ENCODE data around the gene TEX12. TPM values are rescaled to one million over a fixed set of nuclear protein-coding genes. Genes with fewer than 3 reads are reported as not detected.
"Not testable (repeated sequence)": the region's sequence is repeated elsewhere in the genome, so short reads cannot be mapped to it uniquely, and the experiment has no call there.

Gene TEX12
- total RNA-seq, 1 experiment from 2014 or later = not detected

- intact Hi-C loops (cut with micrococcal nuclease; ENCODE audit: unreplicated experiment) = no loop called here
- Mint-ChIP-seq H3K27me3 (ENCODE audit: unreplicated experiment) (no peaks in the 10 kb centered on the region), H3K36me3 (ENCODE audit: insufficient read depth, unreplicated experiment) (peaks cover 73% of the 10 kb centered on the region), H3K4me1 (ENCODE audit: low read depth, unreplicated experiment) (peaks cover 42% of the 10 kb centered on the region), H3K27ac (ENCODE audit: unreplicated experiment) (peak overlapping the region; percentile 97), H3K4me3 (ENCODE audit: low read depth, unreplicated experiment) (peak overlapping the region; percentile 60), H3K9me3 (ENCODE audit: low read depth, unreplicated experiment) (no peaks in the 10 kb centered on the region)
- CTCF ChIA-PET = interaction anchor here (0.6 to 1.6 kb wide), 6 partner anchors 9 to 44 kb away, joined by 3 to 10 read pairs (median 4); partner anchors contain the start of gene BCO2
- peak; percentile 51 for DNase-seq
- BruUV-seq (replicated peaks) = no TSS peak
- TF ChIP-seq CTCF (IDR thresholded peaks at IDR 0.05; ENCODE audit: unreplicated experiment) = no peak
These were observed 10.0 kb upstream of the TEX12 start for GRCh38 chr11:112156956-112157766.

- peak overlapping the region; percentile 75 for H3K4me3 Mint-ChIP-seq (ENCODE audit: low read depth, unreplicated experiment)
- intact Hi-C loops (cut with micrococcal nuclease; ENCODE audit: unreplicated experiment) = loop anchor here (5.0 kb wide), 1 partner anchor 37 kb away; no protein-coding TSS in a partner anchor
- peaks cover 77% of the 10 kb centered on the region for H3K36me3 Mint-ChIP-seq (ENCODE audit: insufficient read depth, unreplicated experiment)
- H3K27ac Mint-ChIP-seq (ENCODE audit: unreplicated experiment) = peak overlapping the region; percentile 82
- H3K27me3 Mint-ChIP-seq (ENCODE audit: unreplicated experiment) = no peaks in the 10 kb centered on the region
- no peak for TF ChIP-seq CTCF (IDR thresholded peaks at IDR 0.05; ENCODE audit: unreplicated experiment)
- CTCF ChIA-PET = no interaction called here
- peak; percentile 18 for DNase-seq
- TSS peak; percentile 46 for BruUV-seq (replicated peaks)
- H3K4me1 Mint-ChIP-seq (ENCODE audit: low read depth, unreplicated experiment) = peaks cover 36% of the 10 kb centered on the region
- H3K9me3 Mint-ChIP-seq (ENCODE audit: low read depth, unreplicated experiment) = no peaks in the 10 kb centered on the region
These were observed 7.8 kb upstream of the TEX12 start for GRCh38 chr11:112159098-112160065.

- no TSS peak for BruUV-seq (replicated peaks)
- DNase-seq = no peak
- TF ChIP-seq CTCF (IDR thresholded peaks at IDR 0.05; ENCODE audit: unreplicated experiment) = no peak
- Mint-ChIP-seq H3K36me3 (ENCODE audit: insufficient read depth, unreplicated experiment) (peaks cover 77% of the 10 kb centered on the region), H3K27ac (ENCODE audit: unreplicated experiment) (peak overlapping the region; percentile 82), H3K4me1 (ENCODE audit: low read depth, unreplicated experiment) (peaks cover 45% of the 10 kb centered on the region), H3K9me3 (ENCODE audit: low read depth, unreplicated experiment) (no peaks in the 10 kb centered on the region), H3K27me3 (ENCODE audit: unreplicated experiment) (no peaks in the 10 kb centered on the region), H3K4me3 (ENCODE audit: low read depth, unreplicated experiment) (peak overlapping the region; percentile 75)
- CTCF ChIA-PET = interaction anchor here (0.7 kb wide), 1 partner anchor 30 kb away, joined by 3 read pairs; no protein-coding TSS in a partner anchor
- intact Hi-C loops (cut with micrococcal nuclease; ENCODE audit: unreplicated experiment) = loop anchor here (5.0 kb wide), 1 partner anchor 38 kb away; no protein-coding TSS in a partner anchor
These were observed 6.9 kb upstream of the TEX12 start for GRCh38 chr11:112160091-112160848.

GRCh38 chr11:112161012-112161411 lies 6.2 kb upstream of the TEX12 start:
- CTCF ChIA-PET = no interaction called here
- Mint-ChIP-seq H3K9me3 (ENCODE audit: low read depth, unreplicated experiment) (no peaks in the 10 kb centered on the region), H3K36me3 (ENCODE audit: insufficient read depth, unreplicated experiment) (peaks cover 73% of the 10 kb centered on the region), H3K4me3 (ENCODE audit: low read depth, unreplicated experiment) (peak overlapping the region; percentile 75), H3K27ac (ENCODE audit: unreplicated experiment) (peak overlapping the region; percentile 82), H3K27me3 (ENCODE audit: unreplicated experiment) (no peaks in the 10 kb centered on the region), H3K4me1 (ENCODE audit: low read depth, unreplicated experiment) (peaks cover 46% of the 10 kb centered on the region)
- intact Hi-C loops (cut with micrococcal nuclease; ENCODE audit: unreplicated experiment) = loop anchor here (5.0 kb wide), 1 partner anchor 39 kb away; no protein-coding TSS in a partner anchor
- DNase-seq = no peak
- no peak for TF ChIP-seq CTCF (IDR thresholded peaks at IDR 0.05; ENCODE audit: unreplicated experiment)
- BruUV-seq (replicated peaks) = no TSS peak

- not testable (repeated sequence) for H3K27me3 Mint-ChIP-seq (ENCODE audit: unreplicated experiment); H3K9me3 Mint-ChIP-seq (ENCODE audit: low read depth, unreplicated experiment); BruUV-seq (replicated peaks); DNase-seq
- peak overlapping the region; percentile 82 for H3K27ac Mint-ChIP-seq (ENCODE audit: unreplicated experiment)
- H3K36me3 Mint-ChIP-seq (ENCODE audit: insufficient read depth, unreplicated experiment) = peaks cover 67% of the 10 kb centered on the region
- H3K4me3 Mint-ChIP-seq (ENCODE audit: low read depth, unreplicated experiment) = peak overlapping the region; percentile 75
- CTCF ChIA-PET = interaction anchor here (0.7 to 2.1 kb wide), 3 partner anchors 11 to 139 kb away, joined by 3 to 7 read pairs (median 4); partner anchors contain the start of gene BCO2
- intact Hi-C loops (cut with micrococcal nuclease; ENCODE audit: unreplicated experiment) = loop anchor here (5.0 kb wide), 1 partner anchor 40 kb away; no protein-coding TSS in a partner anchor
- peaks cover 52% of the 10 kb centered on the region for H3K4me1 Mint-ChIP-seq (ENCODE audit: low read depth, unreplicated experiment)
These were observed 5.0 kb upstream of the TEX12 start for GRCh38 chr11:112162200-112162599.

Data from Calu3 (cell line).